Transverse colon (tissue), 4 donors: ENCODE measurements around the gene COL23A1.

ENCODE experiments used
- CTCF ChIP-seq, 5 experiments: fragments of 200-600 bp in 3 of 5; fragments of 450-650 bp in 2 of 5; sonication (generic) in 3 of 5; IDR thresholded peaks; 1 replicate in 2 of 5; 2 replicates in 3 of 5; pipeline ENCODE4 v1.5.1; 2016 to 2017; ENCODE audit warnings: antibody characterized with exemption in 5 of 5, inconsistent platforms in 3 of 5, mild to moderate bottlenecking in 2 of 5, moderate library complexity in 1 of 5
- EP300 ChIP-seq: sonication (generic); formaldehyde crosslinking; IDR thresholded peaks from one replicate; pipeline ENCODE4 v1.6.1; 2017; ENCODE audit warnings: antibody characterized with exemption, low read depth
- POLR2AphosphoS5 ChIP-seq, 3 donors: sonication (generic); formaldehyde crosslinking; IDR thresholded peaks; one replicate each; pipeline ENCODE4 v1.6.1; 2016; ENCODE audit warnings: antibody characterized with exemption in 3 of 3

- TF ChIP-seq CTCF (IDR thresholded peaks at IDR 0.05): no peak
- no peak for TF ChIP-seq POLR2AphosphoS5 (IDR thresholded peaks at IDR 0.05)
- TF ChIP-seq EP300: no peak
These were observed 373.4 kb downstream of the COL23A1 start for GRCh38 chr5:178216779-178217178.
